ENCODE data around the gene LMO1.

LMO1 gene

DNA sequence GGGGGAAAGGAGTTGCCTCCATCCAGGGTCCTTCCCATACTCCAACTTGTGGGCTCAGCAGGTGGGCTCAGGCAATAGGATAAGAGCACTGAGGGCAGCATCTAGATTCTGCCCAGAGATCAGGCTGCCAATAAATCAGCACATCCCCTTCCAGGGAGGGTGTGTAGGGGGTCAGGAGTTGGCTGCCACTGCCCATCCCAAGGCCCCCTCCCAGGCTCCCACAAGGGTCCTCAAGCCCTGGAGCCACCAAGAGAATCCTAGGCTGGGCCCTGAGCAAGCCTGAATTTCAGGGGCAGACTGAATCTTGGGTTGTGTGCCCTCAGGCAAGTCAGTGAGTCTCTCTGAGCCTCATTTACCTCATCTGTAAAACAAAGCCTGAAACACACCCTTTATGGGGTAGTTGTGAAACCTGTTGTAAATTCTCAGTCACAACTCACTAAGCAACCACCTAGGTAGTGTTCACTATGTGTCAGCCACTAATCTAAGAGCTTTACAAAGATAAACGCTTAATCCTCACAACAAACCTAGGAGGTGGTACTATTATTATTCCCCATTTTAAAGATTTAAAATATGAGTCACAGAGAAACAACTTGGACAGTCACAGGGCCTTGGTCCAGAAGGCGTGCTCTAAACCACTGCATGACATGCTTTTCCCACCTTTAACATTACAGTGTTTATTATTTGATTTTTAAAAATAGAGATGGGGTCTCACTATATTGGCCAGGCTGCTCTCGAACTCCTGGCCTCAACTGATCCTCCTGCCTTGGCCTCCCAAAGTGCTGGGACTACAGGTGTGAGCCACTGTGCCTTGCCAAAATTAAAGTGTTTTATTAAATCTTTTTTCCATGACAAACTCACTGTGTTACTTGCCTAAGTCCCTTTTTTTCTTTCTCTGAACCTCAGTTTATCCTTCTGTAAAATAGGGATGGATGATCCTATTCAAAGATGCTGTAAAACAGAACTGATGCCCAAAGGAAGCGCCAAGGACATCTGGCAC lies 36.2 kb downstream of the LMO1 start:
- DNase-seq (ENCODE audit: low read depth) = no peak

DNA sequence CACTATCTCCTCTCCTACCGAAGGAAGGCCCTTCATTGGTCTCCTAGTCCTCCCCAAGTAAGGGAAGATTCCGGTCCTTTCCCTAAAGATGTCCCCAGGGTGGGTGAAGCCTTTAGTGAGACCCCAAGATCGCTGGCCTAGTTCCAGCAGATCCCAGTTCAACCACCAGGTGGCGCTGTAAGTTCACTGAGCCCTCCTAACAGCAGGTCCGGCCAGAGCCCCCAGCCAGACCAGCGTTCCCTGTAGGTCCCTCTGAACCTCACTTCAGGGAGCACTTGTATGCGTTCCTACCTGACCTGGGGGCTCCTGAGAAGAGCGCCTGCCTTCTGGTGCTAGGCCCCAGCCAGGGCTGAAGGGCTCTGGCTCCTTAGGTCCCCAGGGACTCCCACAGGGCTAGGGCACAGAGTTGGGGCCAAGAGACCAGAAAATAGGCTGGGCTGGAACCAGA lies 38.1 kb downstream of the LMO1 start:
- DNase-seq (ENCODE audit: low read depth) = no peak

DNA sequence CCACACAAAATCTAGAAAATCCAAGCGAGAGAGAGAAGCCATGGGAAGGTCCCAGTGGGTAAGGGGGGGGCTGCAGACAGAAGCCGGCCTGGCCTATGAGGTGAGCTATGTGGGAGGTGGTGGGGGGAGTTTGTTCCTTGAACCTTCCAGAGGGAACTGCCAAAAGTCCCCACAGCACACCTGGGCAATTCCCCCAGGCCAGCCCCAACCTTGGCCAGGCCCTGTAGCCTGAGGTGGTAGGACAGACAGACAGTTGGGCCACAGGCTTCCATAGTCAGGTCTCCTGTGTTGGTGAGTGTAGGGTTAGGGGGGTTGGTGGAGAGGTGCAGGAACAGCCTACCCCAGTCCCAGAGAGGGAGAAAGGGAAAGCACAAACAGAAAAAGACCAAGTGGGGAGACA lies 39.0 kb downstream of the LMO1 start:
- no peak for DNase-seq (ENCODE audit: low read depth)

DNA sequence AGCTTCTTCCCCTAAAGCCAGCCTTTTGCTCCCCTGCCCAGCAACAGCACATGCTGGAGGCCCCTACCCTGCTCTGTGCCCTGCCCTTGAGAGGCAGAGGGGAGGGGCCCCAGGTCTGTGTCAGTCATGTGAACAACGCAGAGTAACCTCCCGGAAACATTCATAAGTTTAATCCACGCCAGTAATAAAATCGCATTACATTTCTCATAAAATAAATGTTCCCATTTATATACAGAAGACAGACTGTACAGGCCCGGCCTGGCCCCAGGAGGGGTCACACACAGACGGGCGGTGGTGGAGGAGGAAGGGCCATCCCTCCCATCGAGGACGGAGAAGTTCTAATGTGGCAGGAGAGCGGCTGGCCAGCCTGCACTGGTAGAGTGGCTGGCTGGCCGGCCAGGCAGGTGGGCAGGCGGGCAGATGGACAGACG lies 39.5 kb downstream of the LMO1 start:
- DNase-seq (ENCODE audit: low read depth) = no peak

DNA sequence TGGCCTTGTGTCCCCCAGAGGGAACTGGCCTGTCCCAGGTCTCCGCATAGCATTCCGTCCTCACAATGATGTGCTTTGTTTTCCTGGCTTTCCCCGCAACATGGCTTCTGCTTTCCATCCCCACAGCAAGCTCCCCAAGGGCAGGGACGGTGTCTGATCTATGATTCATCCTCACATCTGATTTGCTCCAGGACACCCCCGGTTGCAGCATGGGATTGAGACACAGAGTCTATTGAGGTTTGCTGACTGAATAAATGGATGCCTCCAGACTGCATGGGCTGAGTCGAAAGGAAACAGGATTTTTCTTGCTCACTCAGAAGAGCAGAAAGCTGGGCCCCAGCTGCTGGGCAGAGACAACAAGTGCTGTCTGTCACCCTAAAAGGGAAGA lies 40.2 kb downstream of the LMO1 start:
- no peak for DNase-seq (ENCODE audit: low read depth)

DNA sequence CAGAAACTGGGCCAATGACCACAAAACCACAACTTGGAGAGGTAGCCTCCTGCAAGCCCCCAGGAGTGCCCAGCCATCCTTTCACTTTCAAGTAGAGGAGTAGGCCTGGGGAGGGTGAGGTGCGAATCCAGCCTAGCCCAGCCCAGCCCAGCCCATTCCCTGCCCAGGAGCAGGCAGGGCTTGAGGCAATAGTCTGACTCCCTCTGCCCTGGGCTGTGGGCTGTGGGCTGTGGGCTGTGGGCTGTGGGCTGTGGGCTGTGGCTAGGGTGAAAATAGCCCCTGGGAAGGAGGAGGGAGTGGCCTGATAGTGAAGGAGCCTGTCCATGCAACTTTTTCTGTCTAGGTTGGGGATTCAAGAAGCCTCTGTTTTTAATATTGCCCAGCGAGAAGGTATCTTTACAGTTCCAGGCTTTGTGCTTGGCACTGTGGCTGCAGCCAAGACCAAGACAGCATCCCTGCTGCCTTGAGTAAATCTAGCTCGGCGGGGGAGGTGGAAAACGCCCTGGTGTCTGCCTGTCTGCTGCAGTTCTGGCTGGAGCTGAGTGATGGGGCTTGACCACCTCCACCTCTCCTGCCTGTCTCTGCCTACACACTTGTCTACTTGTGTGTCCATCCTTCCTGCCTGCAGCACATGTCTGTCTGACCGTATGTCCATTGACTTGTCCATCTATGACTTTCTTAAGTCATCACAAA lies 40.7 kb downstream of the LMO1 start:
- DNase-seq (ENCODE audit: low read depth) = no peak

DNA sequence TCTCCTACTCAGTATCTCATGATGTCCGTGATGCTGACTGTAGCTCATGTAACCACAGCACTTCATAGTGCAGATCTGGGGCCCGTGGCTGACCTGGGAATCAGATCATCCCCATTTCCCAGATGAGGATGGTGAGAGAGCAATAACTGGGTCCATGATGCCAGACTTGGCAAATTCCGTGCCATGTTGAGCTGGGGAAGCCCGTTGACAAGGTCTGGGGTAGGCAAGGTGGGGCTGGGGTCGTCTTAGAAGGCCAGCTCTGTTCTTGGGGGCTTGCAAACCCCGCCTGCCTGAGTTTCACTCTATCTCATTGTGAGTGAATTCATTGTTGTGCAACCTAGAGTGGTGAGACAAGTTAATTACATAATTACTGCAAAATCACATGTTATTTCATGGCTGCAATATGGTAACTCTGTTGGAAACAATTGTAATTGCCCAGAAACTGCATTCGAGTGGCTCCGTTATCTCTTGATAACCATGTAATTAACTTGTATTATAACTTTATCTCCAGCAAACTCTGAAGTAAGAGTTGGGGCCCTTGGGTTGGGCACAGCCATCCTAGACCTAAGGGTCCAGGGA lies 41.7 kb downstream of the LMO1 start:
- no peak for DNase-seq (ENCODE audit: low read depth)

DNA sequence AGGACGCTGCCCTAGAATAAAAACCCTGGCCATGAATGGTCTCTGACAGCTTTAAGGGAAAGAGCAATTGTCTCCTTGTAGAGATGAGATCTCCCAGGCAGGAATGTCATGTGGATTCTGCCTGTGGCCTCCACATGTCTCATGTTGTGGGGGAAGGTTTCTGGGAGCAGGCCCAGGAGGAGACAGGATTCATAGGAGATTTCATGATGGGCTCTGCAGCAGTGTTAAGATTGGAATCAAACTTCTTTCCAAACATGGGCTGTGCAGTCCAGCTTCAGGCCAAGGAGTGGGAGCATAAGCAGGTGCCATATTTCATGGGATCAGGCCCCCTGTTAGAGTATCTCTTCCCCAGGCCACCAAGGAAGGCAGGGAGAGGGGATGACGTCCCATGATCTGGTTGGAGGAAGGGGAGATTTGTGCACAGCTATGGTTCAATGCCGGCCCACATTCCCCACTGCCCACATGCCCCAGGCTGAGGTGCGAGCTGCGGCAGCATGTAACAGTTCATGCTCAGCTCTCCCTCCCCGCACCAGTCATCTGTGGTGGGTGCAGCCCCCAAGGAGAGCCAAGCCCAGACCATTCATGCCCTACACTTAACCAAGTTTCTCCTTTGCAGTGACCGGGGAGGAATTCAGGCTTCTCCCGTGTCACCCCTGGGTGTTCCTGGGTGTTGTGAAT lies 42.5 kb downstream of the LMO1 start:
- DNase-seq (ENCODE audit: low read depth) = no peak

DNA sequence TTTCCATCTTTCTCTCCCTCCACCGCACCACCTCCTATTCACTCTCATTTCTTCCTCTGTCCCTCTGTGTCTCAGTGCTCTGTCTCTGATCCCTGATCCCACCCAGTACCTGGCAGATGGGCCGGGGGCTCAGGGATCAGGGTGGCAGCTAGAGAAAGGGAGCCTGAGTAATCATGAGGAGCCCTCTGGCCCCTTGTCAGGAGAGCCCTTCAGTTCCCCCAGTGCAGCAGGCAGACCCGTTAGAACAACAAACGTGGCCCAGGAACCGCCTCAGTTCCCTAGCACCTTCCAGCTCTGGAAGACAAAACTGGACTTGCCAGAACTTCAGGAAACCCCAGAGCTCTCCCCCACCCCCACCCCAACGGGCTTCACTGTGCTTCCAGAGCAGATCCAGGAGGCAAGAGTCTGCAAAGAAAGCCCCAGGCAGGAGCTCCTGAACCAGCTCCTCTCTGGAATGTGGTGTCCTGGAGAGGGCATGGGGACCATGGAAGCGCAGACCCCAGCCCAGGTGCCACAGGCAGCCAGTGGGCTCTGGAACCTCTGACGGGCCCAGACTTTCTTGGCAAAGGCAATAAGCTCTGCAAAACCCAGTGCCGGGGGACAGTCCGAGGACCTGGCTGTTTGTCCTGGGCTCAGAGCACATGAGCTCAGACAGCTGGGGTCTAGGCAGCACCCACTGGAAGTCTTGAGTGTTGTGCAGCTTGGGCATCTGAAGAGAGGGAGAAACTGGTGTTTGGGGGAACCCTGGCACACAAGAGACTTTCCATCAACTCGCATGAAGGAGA lies 43.2 kb downstream of the LMO1 start:
- DNase-seq (ENCODE audit: low read depth) = no peak

DNA sequence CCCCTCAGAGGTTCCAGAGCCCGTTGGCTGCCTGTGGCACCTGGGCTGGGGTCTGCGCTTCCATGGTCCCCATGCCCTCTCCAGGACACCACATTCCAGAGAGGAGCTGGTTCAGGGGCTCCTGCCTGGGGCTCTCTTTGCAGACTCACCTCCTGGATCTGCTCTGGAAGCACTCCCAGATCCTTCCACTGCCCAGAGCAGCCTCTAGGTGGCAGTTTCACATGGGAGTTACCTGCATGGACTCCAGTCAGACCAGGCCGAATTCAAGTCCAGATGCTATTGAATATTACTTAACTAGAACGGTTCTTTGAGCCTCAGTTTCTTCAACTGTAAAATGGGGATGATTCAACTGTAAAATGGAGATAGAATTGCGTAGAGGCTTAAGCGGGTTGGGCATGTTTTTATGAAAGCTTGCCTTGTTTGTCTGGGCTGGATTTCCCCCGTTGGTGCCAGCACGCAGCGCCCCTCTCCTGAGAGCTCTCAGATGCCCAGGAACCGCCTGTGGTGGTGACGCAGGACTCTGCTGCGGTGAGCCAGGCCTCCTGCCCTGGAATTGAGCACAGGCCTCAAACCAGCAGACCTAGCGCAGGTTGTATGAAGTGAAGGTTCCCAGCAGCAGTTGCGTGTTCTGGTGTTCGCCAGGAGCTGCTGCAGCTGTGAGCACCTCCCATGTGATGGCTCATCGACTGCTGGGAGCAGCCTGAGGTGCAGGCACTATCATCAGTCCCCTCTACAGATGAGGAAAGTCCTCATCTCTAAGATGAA lies 44.2 kb downstream of the LMO1 start:
- DNase-seq (ENCODE audit: low read depth) = no peak

DNA sequence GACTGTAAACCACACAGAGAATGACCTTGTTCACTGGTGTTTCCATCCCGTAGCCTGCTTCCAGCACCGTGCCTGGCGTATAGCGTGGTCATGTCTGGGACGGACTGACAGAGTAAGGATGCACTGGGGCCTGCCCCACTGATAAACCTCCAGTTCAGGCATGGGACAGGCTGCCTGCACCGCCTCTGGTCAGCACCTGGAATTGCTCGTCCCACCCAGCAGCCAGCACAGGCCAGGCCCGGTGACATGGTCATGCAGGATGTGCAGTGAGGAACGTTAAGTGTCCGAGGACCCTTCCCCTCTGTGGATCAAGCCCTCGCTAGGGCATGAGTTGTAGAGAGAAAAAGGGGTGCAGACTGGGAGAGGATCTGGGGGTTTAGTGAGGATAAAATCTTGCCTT lies 44.8 kb downstream of the LMO1 start:
- DNase-seq (ENCODE audit: low read depth) = no peak

DNA sequence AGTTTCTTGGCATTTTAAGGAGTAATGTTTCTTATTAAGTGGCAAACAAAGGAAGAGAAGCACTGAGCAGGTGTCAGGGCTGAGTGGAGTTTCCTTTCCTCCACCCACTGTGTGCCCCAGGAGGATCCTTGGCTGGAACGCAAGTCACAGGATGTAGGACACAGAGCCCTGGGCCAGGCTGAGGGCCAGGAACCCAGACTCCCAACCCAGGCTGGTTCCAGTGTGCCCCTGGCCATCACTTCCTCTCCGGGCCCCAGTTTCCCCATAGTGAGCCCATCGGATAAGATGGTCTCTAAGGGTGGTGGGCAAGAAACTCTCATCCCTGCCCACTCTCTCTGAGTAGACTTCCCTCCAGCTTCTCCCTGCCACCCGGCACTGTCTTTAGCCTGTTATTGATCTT lies 45.3 kb downstream of the LMO1 start:
- DNase-seq (ENCODE audit: low read depth) = no peak

DNA sequence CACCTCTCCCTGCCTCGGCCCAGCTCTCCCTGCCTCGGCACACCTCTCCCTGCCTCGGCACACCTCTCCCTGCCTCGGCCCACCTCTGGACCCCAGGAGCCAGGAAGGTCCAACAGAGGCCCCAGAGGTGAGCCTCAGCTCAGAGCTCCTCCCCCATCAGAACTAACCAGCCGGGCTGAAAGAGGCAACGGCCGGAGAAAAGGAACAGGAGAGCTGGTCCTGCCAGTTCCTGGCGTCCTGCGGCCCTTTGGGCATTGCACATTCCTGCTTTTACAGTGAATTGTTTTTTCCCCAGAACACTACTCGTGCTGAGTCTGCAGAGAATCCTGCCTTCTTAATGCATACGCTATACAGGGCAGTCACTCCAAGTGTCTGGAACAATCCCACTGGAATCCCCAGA lies 45.8 kb downstream of the LMO1 start:
- DNase-seq (ENCODE audit: low read depth) = no peak

DNA sequence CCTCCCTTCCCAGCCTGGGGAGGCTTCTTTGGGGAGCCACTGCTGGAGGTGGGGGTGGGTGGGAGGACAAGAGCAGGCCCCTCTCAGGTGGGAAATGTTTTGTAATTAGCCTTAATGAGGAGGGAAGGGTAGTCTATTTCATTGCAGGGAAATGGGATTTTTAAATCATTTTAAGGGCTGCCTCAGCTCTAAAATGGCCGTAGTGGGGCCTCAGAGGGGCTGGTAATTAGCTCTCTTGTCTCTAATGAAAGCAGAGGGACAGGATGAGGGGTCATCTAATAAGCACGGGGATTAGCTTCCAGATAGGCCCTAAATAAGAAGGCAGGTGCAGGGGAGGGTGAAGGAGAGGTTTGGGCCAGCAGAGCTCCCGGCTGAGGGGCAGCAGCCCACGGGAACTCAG lies 46.5 kb downstream of the LMO1 start:
- DNase-seq (ENCODE audit: low read depth) = no peak

DNA sequence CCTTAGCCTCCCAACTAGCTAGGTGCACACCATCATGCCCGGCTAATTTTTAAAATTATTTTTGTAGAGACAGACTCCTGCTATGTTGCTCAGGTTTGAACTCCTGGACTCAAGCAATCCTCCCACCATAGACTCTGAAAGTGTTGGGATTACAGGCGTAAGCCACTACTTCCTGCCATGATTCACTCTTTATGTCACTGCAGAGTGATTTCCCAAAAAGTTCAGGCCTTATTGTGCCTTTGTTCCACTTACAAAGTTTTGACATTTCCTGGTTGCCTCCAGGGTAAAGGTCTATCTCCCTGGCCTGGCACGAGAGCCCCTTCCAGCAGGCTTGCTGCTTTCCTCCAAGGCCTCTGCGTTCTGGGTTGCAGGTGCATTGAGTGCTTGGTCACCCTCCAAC lies 50.3 kb downstream of the LMO1 start:
- no peak for DNase-seq (ENCODE audit: low read depth)

DNA sequence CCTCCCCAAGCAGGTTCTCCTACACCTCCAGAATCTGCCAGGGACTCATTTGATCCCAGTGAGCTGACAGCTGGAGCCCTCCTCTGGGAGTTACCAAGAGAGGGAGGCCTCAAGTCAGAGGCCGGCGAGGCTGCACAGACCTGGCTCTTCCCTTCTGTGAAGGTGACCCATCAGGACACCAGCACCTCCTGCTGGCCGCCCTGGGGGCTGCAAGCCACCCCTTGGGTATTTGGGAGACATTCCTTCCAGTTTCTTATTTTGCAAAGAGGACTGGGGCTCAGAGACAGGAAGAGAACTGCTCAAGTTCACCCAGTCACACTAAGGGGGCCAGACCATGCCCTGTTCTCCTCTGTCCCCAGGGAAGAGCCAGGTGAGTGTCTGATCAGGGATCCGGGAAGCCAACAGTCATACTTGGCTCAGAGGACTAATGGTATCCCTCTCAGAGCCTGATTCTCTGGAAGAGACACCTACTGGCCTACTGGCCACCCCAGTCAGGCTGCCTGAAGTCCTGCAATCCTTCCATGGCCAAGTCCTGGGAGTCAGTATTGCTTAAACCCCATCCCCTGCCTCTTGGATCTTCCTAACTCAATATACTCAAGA lies 54.4 kb downstream of the LMO1 start:
- DNase-seq (ENCODE audit: low read depth) = no peak

DNA sequence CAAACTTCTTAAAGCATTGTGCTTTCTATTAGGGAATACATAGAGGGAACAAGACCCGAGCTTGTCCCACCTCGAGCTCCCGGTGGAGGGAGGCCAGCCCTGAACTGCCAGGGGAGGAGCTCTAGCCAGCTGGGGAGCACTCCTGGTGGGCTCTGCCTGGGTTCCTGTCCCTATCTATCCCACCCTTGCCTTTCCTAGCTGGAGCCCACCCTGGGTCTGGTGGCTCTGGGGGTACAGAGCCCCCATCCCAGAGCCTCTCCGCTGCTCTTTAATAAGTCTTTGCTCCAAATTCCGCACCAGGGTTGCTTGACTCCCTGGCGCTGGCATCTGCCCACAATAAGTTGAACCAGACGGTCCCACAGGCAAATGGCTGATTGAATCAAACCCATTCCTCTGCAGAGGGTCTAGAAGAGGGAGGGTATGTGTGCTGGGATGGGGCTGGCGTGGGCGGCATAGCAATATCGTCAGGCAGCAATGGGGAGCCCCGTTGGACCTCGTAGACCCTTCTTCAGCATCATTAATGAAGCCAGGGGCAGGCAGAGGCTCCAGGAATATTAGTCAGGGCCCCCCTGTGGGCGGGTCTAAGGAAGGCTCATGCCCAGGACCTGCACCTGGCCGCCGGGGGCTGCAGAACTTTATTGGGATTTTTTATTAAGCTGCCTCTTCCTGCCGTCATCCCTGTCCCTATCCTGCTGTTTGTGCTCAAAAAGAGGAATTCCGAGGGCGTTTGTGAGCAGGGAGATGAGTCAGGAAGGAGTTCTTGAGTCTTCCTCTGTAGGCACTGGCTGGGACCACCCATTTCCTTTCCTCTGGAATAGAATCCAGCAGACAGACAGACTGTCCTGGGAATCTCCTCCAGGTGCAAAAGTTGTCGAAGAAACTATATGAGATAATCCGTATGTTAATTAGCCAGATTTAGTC lies 56.3 kb downstream of the LMO1 start:
- no peak for DNase-seq (ENCODE audit: low read depth)

DNA sequence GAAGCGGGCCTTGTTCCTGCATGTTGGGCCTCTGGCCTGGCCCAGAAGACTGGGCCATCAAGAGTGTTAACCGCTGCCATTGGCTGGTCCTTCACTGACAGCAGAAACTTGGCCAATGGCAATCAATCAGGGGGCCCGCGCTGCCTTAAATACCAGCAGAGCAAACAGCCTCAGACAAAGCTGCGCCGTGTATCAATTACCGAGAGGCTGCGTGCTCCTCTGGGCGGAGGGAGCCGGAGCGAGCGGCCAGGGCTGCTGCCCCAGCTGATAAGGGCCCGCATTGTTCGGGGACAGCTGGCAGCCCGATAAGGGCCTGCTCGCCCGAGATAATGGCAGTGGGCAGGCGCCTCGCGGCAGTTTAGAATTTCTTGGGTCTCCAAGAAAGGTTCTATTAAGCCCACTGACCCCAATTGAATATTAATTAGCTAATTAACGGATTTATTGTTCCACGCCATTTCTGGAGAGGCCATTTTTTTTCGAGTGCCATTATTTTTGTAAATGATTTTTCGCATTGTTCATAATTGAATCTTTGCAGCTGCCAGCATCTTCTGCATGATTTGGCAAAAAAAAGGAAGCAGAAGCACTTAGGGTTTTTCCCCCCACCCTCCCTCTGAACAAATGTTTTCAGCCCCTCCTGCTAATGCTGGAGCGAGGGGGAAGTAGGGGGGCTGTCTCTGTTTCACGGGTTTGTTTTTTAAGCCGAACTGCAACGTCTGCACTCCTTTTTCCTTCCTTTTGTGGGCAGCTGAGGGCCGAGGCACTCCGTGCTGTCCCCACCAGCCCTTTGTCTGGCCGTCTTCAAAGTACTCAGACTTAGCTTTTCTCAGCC lies 57.2 kb downstream of the LMO1 start:
- DNase-seq (ENCODE audit: low read depth) = no peak

All from HS-27A (cell line).